OCI-LY7 (cell line): Measurements from ENCODE around the gene TEAD2. TPM values are rescaled to one million over a fixed set of nuclear protein-coding genes. Genes with fewer than 3 reads are reported as not detected.

Experiments
- BruUV-seq: library from RNA; stranded (reverse); fragments of 400-500 nt; replicated peaks from 2 replicates; lab custom pipeline; 2021; lab: Mats Ljungman, UMichigan
- CTCF ChIA-PET: fragments of 300-600 bp; sonication (Branson Sonifier 250); formaldehyde crosslinking; loops from one replicate; lab custom pipeline; 2022; ENCODE audit warnings: antibody characterized with exemption; ENCODE audit not compliant: unreplicated experiment; lab: Charles Lee
- POLR2A ChIA-PET: fragments of 300-600 bp; sonication (Branson Sonifier 250); formaldehyde crosslinking; loops from one replicate; lab custom pipeline; 2022; ENCODE audit warnings: antibody characterized with exemption; lab: Charles Lee
- DNase-seq: peaks from one replicate; pipeline ENCODE4 v3.0.0-alpha.2; 2015; ENCODE audit warnings: low spot score
- H2AFZ ChIP-seq: fragments of 200-600 bp; sonication (generic), shearing (Covaris generic); 2 replicates; pipeline ENCODE4 v1.6.1; 2014; ENCODE audit warnings: mild to moderate bottlenecking, antibody characterized with exemption, low read length, moderate library complexity
- H3K27ac ChIP-seq: fragments of 200-600 bp; sonication (generic); 2 replicates; pipeline ENCODE4 v1.5.1; 2014; ENCODE audit warnings: mixed run types, low read depth, mild to moderate bottlenecking, moderate library complexity, low read length, inconsistent platforms; ENCODE audit not compliant: poor library complexity, severe bottlenecking
- H3K36me3 ChIP-seq: fragments of 200-600 bp; sonication (generic); 2 replicates; pipeline ENCODE4 v1.6.1; 2014; ENCODE audit warnings: mild to moderate bottlenecking, antibody characterized with exemption, low read length, moderate library complexity, mixed read lengths; ENCODE audit not compliant: insufficient read depth
- H3K4me1 ChIP-seq: fragments of 200-600 bp; sonication (generic); 2 replicates; pipeline ENCODE4 v1.5.1; 2014; ENCODE audit warnings: mild to moderate bottlenecking, low read length; ENCODE audit not compliant: insufficient read depth, poor library complexity, severe bottlenecking
- H3K4me2 ChIP-seq: fragments of 200-600 bp; sonication (generic); 2 replicates; pipeline ENCODE4 v1.6.1; 2014; ENCODE audit warnings: mild to moderate bottlenecking, low read length
- H3K4me3 ChIP-seq: fragments of 200-600 bp; sonication (generic); 2 replicates; pipeline ENCODE4 v1.5.1; 2014; ENCODE audit warnings: mild to moderate bottlenecking, low read depth, low read length; ENCODE audit not compliant: poor library complexity, severe bottlenecking
- H3K79me2 ChIP-seq: fragments of 200-600 bp; sonication (generic); 2 replicates; pipeline ENCODE4 v1.6.1; 2016; ENCODE audit warnings: low read depth, mild to moderate bottlenecking, low read length, moderate library complexity, mixed read lengths; ENCODE audit not compliant: insufficient read depth
- H3K9me2 ChIP-seq: fragments of 200-600 bp; sonication (generic); 2 replicates; pipeline ENCODE4 v1.6.1; 2016; ENCODE audit warnings: mild to moderate bottlenecking, low read length, mixed read lengths; ENCODE audit not compliant: insufficient read depth
- H3K9me3 ChIP-seq: fragments of 200-600 bp; sonication (generic); 2 replicates; pipeline ENCODE4 v1.6.1; 2014; ENCODE audit warnings: mild to moderate bottlenecking, mixed run types, low read length, mixed read lengths
- H4K20me1 ChIP-seq: fragments of 200-600 bp; sonication (generic); 2 replicates; pipeline ENCODE4 v1.6.1; 2014; ENCODE audit warnings: mild to moderate bottlenecking, antibody characterized with exemption, low read length, moderate library complexity, mixed read lengths; ENCODE audit not compliant: insufficient read depth
- EZH2phosphoT487 ChIP-seq: fragments of 200-600 bp; sonication (generic); IDR thresholded peaks from 2 replicates; pipeline ENCODE4 v1.6.1; 2018; ENCODE audit warnings: low read depth, borderline replicate concordance, mild to moderate bottlenecking, mixed run types, antibody characterized with exemption, low read length, moderate library complexity, mixed read lengths
- intact Hi-C: fragments of 100-400 bp; cut with micrococcal nuclease; formaldehyde crosslinking; loops from one replicate; pipeline ENCODE4 v1.10.0; 2022; ENCODE audit not compliant: unreplicated experiment
- total RNA-seq, 2 experiments: library from RNA; depleted of rRNA in 1 of 2; stranded (reverse); fragments of >200 nt in 1 of 2; shearing (Covaris generic) in 1 of 2; gene quantifications; 2 replicates each; pipeline ENCODE4 v1.2.3, GENCODE V29; 2014 to 2022
- TF ChIP-seq, protein P1 (sequence below): fragments of 200-600 bp; sonication (generic); conservative IDR thresholded peaks from 2 replicates; pipeline ENCODE4 v1.5.1; 2014; ENCODE audit warnings: mild to moderate bottlenecking, antibody characterized with exemption, low read length, moderate library complexity, mixed read lengths

The TEAD2 gene
- total RNA-seq, 2 experiments from 2014 or later, result 4.9 to 5.3 TPM

DNA sequence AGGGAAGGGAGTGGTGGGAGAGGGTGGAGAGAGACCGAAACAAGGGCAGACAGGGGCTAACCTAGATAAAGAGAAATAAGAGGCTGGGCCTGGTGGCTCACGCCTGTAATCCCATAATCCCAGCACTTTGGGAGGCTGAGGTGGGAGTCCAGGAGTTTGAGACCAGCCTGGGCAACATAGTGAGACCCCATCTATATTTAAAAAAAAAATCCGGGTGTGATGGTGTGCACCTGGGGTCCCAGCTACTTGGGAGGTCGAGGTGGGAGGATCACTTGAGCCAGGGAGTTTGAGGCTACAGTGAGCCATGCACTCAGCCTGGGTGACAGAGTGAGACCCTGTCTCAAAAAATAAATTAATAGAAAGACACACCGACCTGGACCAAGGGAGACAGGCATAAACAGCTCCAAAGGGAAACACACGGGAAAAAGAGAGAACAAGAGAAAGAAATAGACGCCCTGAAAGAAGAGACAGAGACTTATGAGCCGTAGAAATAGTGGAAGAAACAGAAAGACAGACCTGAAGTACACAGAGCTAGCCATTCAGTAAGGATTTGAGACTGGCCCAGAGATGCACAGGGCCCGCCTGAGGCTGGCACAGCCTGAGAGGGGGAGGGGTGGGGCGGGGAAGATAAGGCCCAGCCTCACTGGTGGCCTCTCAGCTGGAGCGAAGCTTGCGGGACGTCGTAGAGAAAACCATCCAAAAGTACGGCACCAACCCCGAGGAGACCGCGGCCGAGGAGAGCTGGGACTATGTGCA, 24.8 kb downstream of the TEAD2 start:
- no peak for TF ChIP-seq EZH2phosphoT487
- TF ChIP-seq, protein P1, sequence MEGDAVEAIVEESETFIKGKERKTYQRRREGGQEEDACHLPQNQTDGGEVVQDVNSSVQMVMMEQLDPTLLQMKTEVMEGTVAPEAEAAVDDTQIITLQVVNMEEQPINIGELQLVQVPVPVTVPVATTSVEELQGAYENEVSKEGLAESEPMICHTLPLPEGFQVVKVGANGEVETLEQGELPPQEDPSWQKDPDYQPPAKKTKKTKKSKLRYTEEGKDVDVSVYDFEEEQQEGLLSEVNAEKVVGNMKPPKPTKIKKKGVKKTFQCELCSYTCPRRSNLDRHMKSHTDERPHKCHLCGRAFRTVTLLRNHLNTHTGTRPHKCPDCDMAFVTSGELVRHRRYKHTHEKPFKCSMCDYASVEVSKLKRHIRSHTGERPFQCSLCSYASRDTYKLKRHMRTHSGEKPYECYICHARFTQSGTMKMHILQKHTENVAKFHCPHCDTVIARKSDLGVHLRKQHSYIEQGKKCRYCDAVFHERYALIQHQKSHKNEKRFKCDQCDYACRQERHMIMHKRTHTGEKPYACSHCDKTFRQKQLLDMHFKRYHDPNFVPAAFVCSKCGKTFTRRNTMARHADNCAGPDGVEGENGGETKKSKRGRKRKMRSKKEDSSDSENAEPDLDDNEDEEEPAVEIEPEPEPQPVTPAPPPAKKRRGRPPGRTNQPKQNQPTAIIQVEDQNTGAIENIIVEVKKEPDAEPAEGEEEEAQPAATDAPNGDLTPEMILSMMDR, result no peak
- peak overlapping the region; percentile 98 for H3K27ac ChIP-seq
- no peaks in the 10 kb centered on the region for H3K9me3 ChIP-seq
- intact Hi-C loops, result loop anchor here (10.0 kb wide), 1 partner anchor 107 kb away; the partner anchor contains the start of gene SLC17A7
- peaks cover 76% of the 10 kb centered on the region for H3K4me1 ChIP-seq
- peak overlapping the region; percentile 76 for H3K4me3 ChIP-seq
- DNase-seq, result no peak
- peaks cover 10% of the 10 kb centered on the region; the same call in 1 of the 2 replicates for H4K20me1 ChIP-seq
- H3K9me2 ChIP-seq, result no peaks in the 10 kb centered on the region
- peak overlapping the region; percentile 100 for H3K4me2 ChIP-seq
- ChIA-PET CTCF (no interaction called here), POLR2A (interaction anchor here (0.6 to 1.9 kb wide), 4 partner anchors 11 to 65 kb away, joined by 3 to 4 read pairs (median 4); partner anchors contain the start of gene KASH5)
- H3K36me3 ChIP-seq, result peaks cover 57% of the 10 kb centered on the region
- H2AFZ ChIP-seq, result no peak overlapping the region
- H3K79me2 ChIP-seq, result peaks cover 39% of the 10 kb centered on the region
- no TSS peak for BruUV-seq

DNA sequence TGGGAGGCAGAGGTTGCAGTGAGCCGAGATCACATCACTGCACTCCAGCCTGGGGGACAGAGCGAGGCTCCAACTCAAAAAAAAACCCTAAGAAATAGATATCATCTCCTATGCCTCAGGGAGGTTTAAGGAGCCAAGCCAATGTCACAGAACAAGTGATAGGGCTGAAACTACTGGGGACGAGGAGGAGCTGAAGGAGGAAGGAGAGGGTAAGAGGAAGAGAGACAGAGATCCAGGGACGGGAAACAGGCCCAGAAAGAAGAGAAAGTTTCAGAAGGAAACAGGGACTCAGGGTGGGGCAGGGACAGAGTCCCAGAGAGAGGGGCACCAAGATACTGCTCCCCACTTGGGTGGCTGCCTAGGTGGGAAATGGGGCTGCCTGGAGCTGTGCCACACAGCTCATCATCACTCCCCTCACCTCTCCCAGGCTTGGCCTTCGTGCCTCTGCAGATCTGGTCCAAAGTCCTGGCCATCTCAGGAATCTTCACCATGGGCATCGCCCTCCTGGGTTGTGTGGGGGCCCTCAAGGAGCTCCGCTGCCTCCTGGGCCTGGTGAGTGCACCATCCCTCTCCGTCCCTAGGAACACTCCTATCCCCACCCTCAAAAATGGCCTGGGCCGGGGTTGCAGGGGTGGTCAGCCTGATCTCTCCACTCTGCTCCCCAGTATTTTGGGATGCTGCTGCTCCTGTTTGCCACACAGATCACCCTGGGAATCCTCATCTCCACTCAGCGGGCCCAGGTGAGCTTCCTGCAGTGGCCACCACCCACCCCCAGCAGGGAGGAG, 25.5 kb downstream of the TEAD2 start:
- H3K4me1 ChIP-seq, result peaks cover 79% of the 10 kb centered on the region
- H3K4me3 ChIP-seq, result peak overlapping the region; percentile 76
- TF ChIP-seq, protein P1, result no peak
- TF ChIP-seq EZH2phosphoT487, result no peak
- no peaks in the 10 kb centered on the region for H3K9me2 ChIP-seq
- no TSS peak for BruUV-seq
- no peak for DNase-seq
- peak overlapping the region; percentile 98 for H3K27ac ChIP-seq
- POLR2A ChIA-PET, result interaction anchor here (0.6 to 1.9 kb wide), 4 partner anchors 11 to 66 kb away, joined by 4 read pairs; no protein-coding TSS in a partner anchor
- H3K4me2 ChIP-seq, result peak overlapping the region; percentile 100
- H3K79me2 ChIP-seq, result peaks cover 46% of the 10 kb centered on the region
- CTCF ChIA-PET, result no interaction called here
- H4K20me1 ChIP-seq, result peaks cover 10% of the 10 kb centered on the region; the same call in 1 of the 2 replicates
- H3K9me3 ChIP-seq, result no peaks in the 10 kb centered on the region
- peaks cover 51% of the 10 kb centered on the region for H3K36me3 ChIP-seq
- H2AFZ ChIP-seq, result no peak overlapping the region
- intact Hi-C loops, result loop anchor here (10.0 kb wide), 1 partner anchor 108 kb away; the partner anchor contains the start of gene SLC17A7
